HEK293 (cell line): ENCODE data around the gene GALNT9.

ENCODE experiments used
- CTCF ChIA-PET: fragments of 350-600 bp; formaldehyde crosslinking; extraction: SDS; loops from one replicate; lab custom pipeline; 2021; ENCODE audit warnings: antibody characterized with exemption; lab: Yijun Ruan, JAX
- POLR2A ChIA-PET: fragments of 300-600 bp; formaldehyde crosslinking; extraction: SDS; loops from one replicate; lab custom pipeline; 2020; ENCODE audit warnings: antibody characterized with exemption, inconsistent platforms; lab: Yijun Ruan, JAX
- H3K27ac ChIP-seq: fragments of 200-500 bp; sonication (Bioruptor generic); 2 replicates; pipeline ENCODE4 v1.5.1; 2014; ENCODE audit warnings: low read depth, low read length, control low read depth, inconsistent platforms; ENCODE audit errors: extremely low read depth
- H3K36me3 ChIP-seq, 2 experiments: fragments of 200-500 bp in 1 of 2; sonication (Bioruptor generic) in 1 of 2; 1 replicate in 1 of 2; 2 replicates in 1 of 2; pipeline ENCODE4 v1.5.1; 2014 to 2017; ENCODE audit warnings: inconsistent platforms in 2 of 2, low read length in 2 of 2; ENCODE audit not compliant: control insufficient read depth in 2 of 2, insufficient read depth in 1 of 2
- H3K4me1 ChIP-seq: fragments of 200-500 bp; sonication (Bioruptor generic); 2 replicates; pipeline ENCODE4 v1.5.1; 2014; ENCODE audit warnings: mild to moderate bottlenecking, low read length, inconsistent platforms; ENCODE audit not compliant: control insufficient read depth, insufficient read depth
- H3K4me3 ChIP-seq: 2 replicates; pipeline ENCODE4 v1.5.1; 2011; ENCODE audit warnings: low read depth, mild to moderate bottlenecking, control low read depth, low read length, moderate library complexity
- H3K9me3 ChIP-seq: fragments of 200-500 bp; sonication (Bioruptor generic); 2 replicates; pipeline ENCODE4 v1.5.1; 2014; ENCODE audit warnings: low read depth, low read length, inconsistent platforms; ENCODE audit not compliant: control insufficient read depth, insufficient read depth
- EGR2 ChIP-seq: fragments of 450-650 bp; formaldehyde crosslinking; IDR thresholded peaks from 2 replicates; pipeline ENCODE4 v1.5.1; 2016; ENCODE audit warnings: low read depth, missing biosample characterization, missing genetic modification characterization
- GFI1B ChIP-seq: fragments of 450-650 bp; formaldehyde crosslinking; IDR thresholded peaks from 2 replicates; pipeline ENCODE4 v1.5.1; 2016; ENCODE audit warnings: missing biosample characterization, missing genetic modification characterization
- KLF10 ChIP-seq: fragments of 450-650 bp; IDR thresholded peaks from 2 replicates; pipeline ENCODE4 v1.5.1; 2018; ENCODE audit warnings: missing biosample characterization, mild to moderate bottlenecking, missing genetic modification characterization
- OSR2 ChIP-seq: fragments of 450-650 bp; formaldehyde crosslinking; IDR thresholded peaks from 2 replicates; pipeline ENCODE4 v1.5.1; 2016; ENCODE audit warnings: missing biosample characterization, missing genetic modification characterization
- SALL2 ChIP-seq: fragments of 450-650 bp; formaldehyde crosslinking; IDR thresholded peaks from 2 replicates; pipeline ENCODE4 v1.5.0; 2017; ENCODE audit warnings: missing biosample characterization, mild to moderate bottlenecking, missing genetic modification characterization, borderline replicate concordance
- ZBTB17 ChIP-seq: fragments of 450-650 bp; formaldehyde crosslinking; IDR thresholded peaks from 2 replicates; pipeline ENCODE4 v1.5.1; 2016; ENCODE audit warnings: missing biosample characterization, missing genetic modification characterization
- ZNF10 ChIP-seq: fragments of 450-650 bp; formaldehyde crosslinking; IDR thresholded peaks from 2 replicates; pipeline ENCODE4 v1.5.1; 2017; ENCODE audit warnings: missing biosample characterization, missing genetic modification characterization
- ZNF16 ChIP-seq: fragments of 450-650 bp; formaldehyde crosslinking; IDR thresholded peaks from 2 replicates; pipeline ENCODE4 v1.5.1; 2016; ENCODE audit warnings: low read depth, missing biosample characterization, missing genetic modification characterization
- ZNF184 ChIP-seq: fragments of 450-650 bp; IDR thresholded peaks from 2 replicates; pipeline ENCODE4 v1.5.1; 2018; ENCODE audit warnings: missing biosample characterization, mild to moderate bottlenecking, missing genetic modification characterization
- ZNF19 ChIP-seq: fragments of 450-650 bp; formaldehyde crosslinking; IDR thresholded peaks from 2 replicates; pipeline ENCODE4; 2016; ENCODE audit warnings: missing biosample characterization, missing genetic modification characterization, low read depth
- ZNF24 ChIP-seq: fragments of 450-650 bp; formaldehyde crosslinking; IDR thresholded peaks from 2 replicates; pipeline ENCODE4 v1.5.1; 2016; ENCODE audit warnings: missing biosample characterization, missing genetic modification characterization
- ZNF426 ChIP-seq: fragments of 450-650 bp; formaldehyde crosslinking; IDR thresholded peaks from 2 replicates; pipeline ENCODE4 v1.5.1; 2017; ENCODE audit warnings: missing biosample characterization, missing genetic modification characterization, mild to moderate bottlenecking, inconsistent platforms, moderate library complexity
- ZNF510 ChIP-seq: fragments of 450-650 bp; formaldehyde crosslinking; IDR thresholded peaks from 2 replicates; pipeline ENCODE4 v1.5.1; 2018; ENCODE audit warnings: mild to moderate bottlenecking, missing genetic modification characterization, missing biosample characterization; ENCODE audit not compliant: insufficient replicate concordance
- ZNF521 ChIP-seq: fragments of 450-650 bp; formaldehyde crosslinking; IDR thresholded peaks from 2 replicates; pipeline ENCODE4 v1.5.1; 2017; ENCODE audit warnings: missing biosample characterization, mild to moderate bottlenecking, missing genetic modification characterization
- ZNF610 ChIP-seq: fragments of 450-650 bp; formaldehyde crosslinking; IDR thresholded peaks from 2 replicates; pipeline ENCODE4 v1.5.1; 2016; ENCODE audit warnings: missing biosample characterization, missing genetic modification characterization, borderline replicate concordance
- ZNF664 ChIP-seq: fragments of 450-650 bp; formaldehyde crosslinking; IDR thresholded peaks from 2 replicates; pipeline ENCODE4 v1.5.1; 2016; ENCODE audit warnings: missing biosample characterization, missing genetic modification characterization
- TF ChIP-seq, protein P1 (sequence below): IDR thresholded peaks from 2 replicates; pipeline ENCODE4 v1.6.1; 2011; ENCODE audit warnings: mild to moderate bottlenecking, low read depth, low read length, borderline replicate concordance
- TF ChIP-seq, protein P2 (sequence below): fragments of 450-650 bp; formaldehyde crosslinking; IDR thresholded peaks from 2 replicates; pipeline ENCODE4 v1.5.1; 2017; ENCODE audit warnings: missing biosample characterization, mild to moderate bottlenecking, missing genetic modification characterization, moderate library complexity
- TF ChIP-seq, protein P3 (sequence below): fragments of 450-650 bp; IDR thresholded peaks from 2 replicates; pipeline ENCODE4 v1.5.1; 2018; ENCODE audit warnings: missing biosample characterization, missing genetic modification characterization
- TF ChIP-seq, protein P4 (sequence below): fragments of 450-650 bp; formaldehyde crosslinking; IDR thresholded peaks from 2 replicates; pipeline ENCODE4; 2016; ENCODE audit warnings: missing biosample characterization, missing genetic modification characterization

The GALNT9 gene

DNA sequence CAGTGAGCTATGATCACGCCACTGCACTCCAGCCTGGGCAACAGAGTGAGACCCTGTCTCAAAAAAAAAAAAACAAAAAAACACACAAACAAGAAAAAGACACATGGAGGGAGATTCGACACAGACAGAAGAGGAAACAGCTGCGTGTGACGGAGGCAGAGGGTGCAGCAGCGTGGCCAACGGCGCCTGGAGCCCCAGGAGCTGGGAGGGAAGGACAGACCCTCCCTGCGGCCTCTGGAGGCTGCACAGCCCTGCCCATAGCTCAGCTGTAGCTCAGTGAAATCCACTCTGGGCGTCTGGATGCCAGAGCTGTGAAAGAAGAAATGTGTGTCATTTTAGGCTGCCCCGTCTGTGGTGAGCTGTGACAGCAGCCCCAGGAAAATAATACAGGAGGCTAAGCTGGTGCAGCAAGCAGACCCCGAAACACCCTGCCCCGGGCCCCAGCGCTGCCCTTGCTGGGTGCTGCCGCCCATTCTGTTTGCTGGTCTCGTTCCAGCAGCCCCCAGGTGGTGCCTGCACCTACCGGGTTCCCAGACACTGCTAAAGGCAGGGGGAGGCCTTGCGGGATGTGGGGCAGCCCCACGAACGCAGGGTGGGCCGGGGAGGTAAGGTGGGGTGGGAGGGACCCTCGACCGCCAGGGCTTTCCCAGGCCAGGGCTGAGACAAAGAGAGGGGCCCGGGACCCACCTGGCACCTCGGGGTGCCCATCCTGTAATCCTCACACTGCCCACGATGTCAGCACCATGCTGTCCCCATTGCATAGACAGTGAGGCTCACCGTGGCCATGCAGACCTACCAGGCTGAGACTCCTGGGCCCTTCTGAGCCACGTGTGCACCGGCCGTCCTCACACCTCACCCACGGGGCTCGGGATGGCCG is 21.2 kb downstream of the GALNT9 start:
- Histone ChIP-seq H3K4me1 (no peaks in the 10 kb centered on the region), H3K36me3 (no peaks in the 10 kb centered on the region), H3K27ac (no peak overlapping the region), H3K4me3 (no peak overlapping the region), H3K9me3 (no peaks in the 10 kb centered on the region)
- TF ChIP-seq ZNF24 (tag by site-specific recombination) (no peak), ZNF610 (tag by site-specific recombination) (no peak), ZBTB17 (tag by site-specific recombination) (no peak), ZNF521 (no peak), EGR2 (tag by site-specific recombination) (no peak), ZNF184 (tag by site-specific recombination) (no peak), SALL2 (tag by site-specific recombination) (no peak), GFI1B (tag by site-specific recombination) (no peak), ZNF19 (no peak), ZNF510 (tag by site-specific recombination) (no peak)
- TF ChIP-seq, protein P1, sequence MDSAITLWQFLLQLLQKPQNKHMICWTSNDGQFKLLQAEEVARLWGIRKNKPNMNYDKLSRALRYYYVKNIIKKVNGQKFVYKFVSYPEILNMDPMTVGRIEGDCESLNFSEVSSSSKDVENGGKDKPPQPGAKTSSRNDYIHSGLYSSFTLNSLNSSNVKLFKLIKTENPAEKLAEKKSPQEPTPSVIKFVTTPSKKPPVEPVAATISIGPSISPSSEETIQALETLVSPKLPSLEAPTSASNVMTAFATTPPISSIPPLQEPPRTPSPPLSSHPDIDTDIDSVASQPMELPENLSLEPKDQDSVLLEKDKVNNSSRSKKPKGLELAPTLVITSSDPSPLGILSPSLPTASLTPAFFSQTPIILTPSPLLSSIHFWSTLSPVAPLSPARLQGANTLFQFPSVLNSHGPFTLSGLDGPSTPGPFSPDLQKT, result no peak
- TF ChIP-seq, protein P2, sequence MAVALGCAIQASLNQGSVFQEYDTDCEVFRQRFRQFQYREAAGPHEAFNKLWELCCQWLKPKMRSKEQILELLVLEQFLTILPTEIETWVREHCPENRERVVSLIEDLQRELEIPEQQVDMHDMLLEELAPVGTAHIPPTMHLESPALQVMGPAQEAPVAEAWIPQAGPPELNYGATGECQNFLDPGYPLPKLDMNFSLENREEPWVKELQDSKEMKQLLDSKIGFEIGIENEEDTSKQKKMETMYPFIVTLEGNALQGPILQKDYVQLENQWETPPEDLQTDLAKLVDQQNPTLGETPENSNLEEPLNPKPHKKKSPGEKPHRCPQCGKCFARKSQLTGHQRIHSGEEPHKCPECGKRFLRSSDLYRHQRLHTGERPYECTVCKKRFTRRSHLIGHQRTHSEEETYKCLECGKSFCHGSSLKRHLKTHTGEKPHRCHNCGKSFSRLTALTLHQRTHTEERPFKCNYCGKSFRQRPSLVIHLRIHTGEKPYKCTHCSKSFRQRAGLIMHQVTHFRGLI (tag by site-specific recombination), result no peak
- ChIA-PET CTCF (no interaction called here), POLR2A (interaction anchor here (0.5 to 0.6 kb wide), 2 partner anchors 408 to 1296 kb away, joined by 4 read pairs; no protein-coding TSS in a partner anchor)

DNA sequence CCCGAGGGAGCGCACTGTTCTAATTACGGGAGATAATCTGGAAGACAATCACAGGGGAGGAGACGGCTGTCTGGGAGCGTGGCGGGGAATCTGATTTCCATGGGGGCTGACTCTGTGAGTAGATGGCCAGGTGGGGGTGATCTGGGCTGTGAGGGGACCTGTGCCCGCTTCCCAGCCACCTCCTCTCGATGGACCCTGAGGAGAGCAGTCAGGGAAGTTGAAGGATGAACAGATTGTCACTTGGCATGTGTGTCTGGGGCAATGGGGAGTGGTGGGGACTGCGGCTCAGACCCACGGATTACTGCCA is 22.6 kb downstream of the GALNT9 start:
- ChIA-PET CTCF (no interaction called here), POLR2A (no interaction called here)
- Histone ChIP-seq H3K36me3 (no peaks in the 10 kb centered on the region), H3K27ac (no peak overlapping the region), H3K4me1 (no peaks in the 10 kb centered on the region), H3K4me3 (no peak overlapping the region), H3K9me3 (no peaks in the 10 kb centered on the region)
- TF ChIP-seq KLF10 (tag by site-specific recombination) (no peak), ZNF16 (tag by site-specific recombination) (no peak), OSR2 (tag by site-specific recombination) (no peak), ZBTB17 (tag by site-specific recombination) (no peak), ZNF426 (tag by site-specific recombination) (no peak), ZNF664 (tag by site-specific recombination) (no peak), ZNF10 (no peak)
- TF ChIP-seq, protein P3, sequence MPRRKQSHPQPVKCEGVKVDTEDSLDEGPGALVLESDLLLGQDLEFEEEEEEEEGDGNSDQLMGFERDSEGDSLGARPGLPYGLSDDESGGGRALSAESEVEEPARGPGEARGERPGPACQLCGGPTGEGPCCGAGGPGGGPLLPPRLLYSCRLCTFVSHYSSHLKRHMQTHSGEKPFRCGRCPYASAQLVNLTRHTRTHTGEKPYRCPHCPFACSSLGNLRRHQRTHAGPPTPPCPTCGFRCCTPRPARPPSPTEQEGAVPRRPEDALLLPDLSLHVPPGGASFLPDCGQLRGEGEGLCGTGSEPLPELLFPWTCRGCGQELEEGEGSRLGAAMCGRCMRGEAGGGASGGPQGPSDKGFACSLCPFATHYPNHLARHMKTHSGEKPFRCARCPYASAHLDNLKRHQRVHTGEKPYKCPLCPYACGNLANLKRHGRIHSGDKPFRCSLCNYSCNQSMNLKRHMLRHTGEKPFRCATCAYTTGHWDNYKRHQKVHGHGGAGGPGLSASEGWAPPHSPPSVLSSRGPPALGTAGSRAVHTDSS (tag by site-specific recombination), result no peak
- TF ChIP-seq, protein P4, sequence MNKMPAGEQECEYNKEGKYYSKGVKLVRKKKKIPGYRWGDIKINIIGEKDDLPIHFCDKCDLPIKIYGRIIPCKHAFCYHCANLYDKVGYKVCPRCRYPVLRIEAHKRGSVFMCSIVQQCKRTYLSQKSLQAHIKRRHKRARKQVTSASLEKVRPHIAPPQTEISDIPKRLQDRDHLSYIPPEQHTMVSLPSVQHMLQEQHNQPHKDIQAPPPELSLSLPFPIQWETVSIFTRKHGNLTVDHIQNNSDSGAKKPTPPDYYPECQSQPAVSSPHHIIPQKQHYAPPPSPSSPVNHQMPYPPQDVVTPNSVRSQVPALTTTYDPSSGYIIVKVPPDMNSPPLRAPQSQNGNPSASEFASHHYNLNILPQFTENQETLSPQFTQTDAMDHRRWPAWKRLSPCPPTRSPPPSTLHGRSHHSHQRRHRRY, result no peak
